Measurements from ENCODE around the gene LCN15.

LCN15 gene

GRCh38 chr9:136746155-136746490 lies 18.2 kb downstream of the LCN15 start:
- DNase-seq (ENCODE audit: low read depth, low spot score), result no peak
- no peak overlapping the region for H3K4me3 ChIP-seq (ENCODE audit: low read length)

- no peak overlapping the region for H3K4me3 ChIP-seq (ENCODE audit: low read length)
- DNase-seq (ENCODE audit: low read depth, low spot score), result no peak
Measured at GRCh38 chr9:136745389-136746154, 18.7 kb downstream of the LCN15 start.

GRCh38 chr9:136744773-136745172 lies 19.5 kb downstream of the LCN15 start:
- no peak for DNase-seq (ENCODE audit: low read depth, low spot score)
- no peak overlapping the region for H3K4me3 ChIP-seq (ENCODE audit: low read length)

- H3K4me3 ChIP-seq (ENCODE audit: low read length), result no peak overlapping the region
- no peak for DNase-seq (ENCODE audit: low read depth, low spot score)
Measured at GRCh38 chr9:136743639-136744211, 20.6 kb downstream of the LCN15 start.

GRCh38 chr9:136742591-136743391 lies 21.5 kb downstream of the LCN15 start, which contains the start of gene LCN10:
LCN10 (minus strand) TSS chr9:136742940; CDS start chr9:136742903, 37 bp downstream.
- no peak within 1 kb of the TSS for H3K4me3 ChIP-seq (ENCODE audit: low read length)
- DNase-seq (ENCODE audit: low read depth, low spot score), result no peak

- no peak for DNase-seq (ENCODE audit: low read depth, low spot score)
- H3K4me3 ChIP-seq (ENCODE audit: low read length), result no peak overlapping the region
Measured at GRCh38 chr9:136741883-136742571, 22.3 kb downstream of the LCN15 start.

GRCh38 chr9:136740971-136741882 lies 23.1 kb downstream of the LCN15 start:
- no peak for DNase-seq (ENCODE audit: low read depth, low spot score)
- no peak overlapping the region for H3K4me3 ChIP-seq (ENCODE audit: low read length)

GRCh38 chr9:136740491-136740890 lies 23.8 kb downstream of the LCN15 start:
- no peak overlapping the region for H3K4me3 ChIP-seq (ENCODE audit: low read length)
- DNase-seq (ENCODE audit: low read depth, low spot score), result no peak

GRCh38 chr9:136740069-136740468 lies 24.2 kb downstream of the LCN15 start:
- DNase-seq (ENCODE audit: low read depth, low spot score), result no peak

GRCh38 chr9:136739509-136739908 lies 24.8 kb downstream of the LCN15 start:
- no peak overlapping the region for H3K4me3 ChIP-seq (ENCODE audit: low read length)
- DNase-seq (ENCODE audit: low read depth, low spot score), result no peak

More at GRCh38 chr9:136740069-136740468, 24.2 kb downstream of the LCN15 start:
- H3K4me3 ChIP-seq (ENCODE audit: low read length), result no peak overlapping the region

- no peak for DNase-seq (ENCODE audit: low read depth, low spot score)
- H3K4me3 ChIP-seq (ENCODE audit: low read length), result no peak overlapping the region
Measured at GRCh38 chr9:136738960-136739359, 25.4 kb downstream of the LCN15 start.

- H3K4me3 ChIP-seq (ENCODE audit: low read length), result no peak overlapping the region
- DNase-seq (ENCODE audit: low read depth, low spot score), result no peak
Measured at GRCh38 chr9:136735812-136736480, 28.4 kb downstream of the LCN15 start.

GRCh38 chr9:136734837-136735496 lies 29.4 kb downstream of the LCN15 start:
- H3K4me3 ChIP-seq (ENCODE audit: low read length), result no peak overlapping the region
- DNase-seq (ENCODE audit: low read depth, low spot score), result no peak

- no peak for DNase-seq (ENCODE audit: low read depth, low spot score)
- no peak overlapping the region for H3K4me3 ChIP-seq (ENCODE audit: low read length)
Measured at GRCh38 chr9:136733611-136734010, 30.7 kb downstream of the LCN15 start.

- DNase-seq (ENCODE audit: low read depth, low spot score), result no peak
- H3K4me3 ChIP-seq (ENCODE audit: low read length), result no peak overlapping the region
Measured at GRCh38 chr9:136732444-136733178, 31.7 kb downstream of the LCN15 start.

GRCh38 chr9:136729926-136730325 lies 34.4 kb downstream of the LCN15 start:
- H3K4me3 ChIP-seq (ENCODE audit: low read length), result no peak overlapping the region
- DNase-seq (ENCODE audit: low read depth, low spot score), result no peak

GRCh38 chr9:136729144-136729543 lies 35.2 kb downstream of the LCN15 start:
- peak overlapping the region; percentile 99 for H3K4me3 ChIP-seq (ENCODE audit: low read length)
- no peak for DNase-seq (ENCODE audit: low read depth, low spot score)

Data from Jurkat, Clone E6-1 (cell line).